CD4-positive, alpha-beta T cell treated with Interleukin-4 for 4 hours (primary cell): ENCODE measurements around the gene DCC.

Experiments used
- DNase-seq: peaks from one replicate; pipeline ENCODE4 v3.0.0-alpha.2; 2020

The DCC gene

GRCh38 chr18:53268455-53268854, 928.5 kb downstream of the DCC start:
- DNase-seq: no peak

GRCh38 chr18:53281406-53281805, 941.4 kb downstream of the DCC start:
- no peak for DNase-seq

GRCh38 chr18:53283708-53284107, 943.7 kb downstream of the DCC start:
- no peak for DNase-seq

- DNase-seq: no peak
These were observed 965.5 kb downstream of the DCC start for GRCh38 chr18:53305461-53305860.

GRCh38 chr18:53319628-53320027, 979.6 kb downstream of the DCC start:
- no peak for DNase-seq

DNA sequence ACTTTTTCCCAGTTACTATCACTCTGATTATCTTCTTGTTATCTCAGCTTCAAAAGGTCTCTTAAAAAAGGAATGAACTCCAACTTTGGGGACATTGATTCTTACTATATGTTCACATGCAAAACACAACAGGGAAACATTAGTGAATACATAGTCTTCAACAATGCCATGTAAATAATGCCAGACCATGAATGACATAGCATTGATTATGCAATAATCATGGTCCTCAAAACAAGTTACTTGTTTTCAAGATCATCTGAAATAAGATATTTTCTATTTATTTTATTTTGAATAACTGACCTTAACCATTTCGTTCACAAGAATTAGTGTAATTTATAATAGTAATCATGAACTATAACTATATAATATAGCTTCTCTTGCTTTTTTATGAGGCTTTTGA, 982.2 kb downstream of the DCC start:
- no peak for DNase-seq

DNA sequence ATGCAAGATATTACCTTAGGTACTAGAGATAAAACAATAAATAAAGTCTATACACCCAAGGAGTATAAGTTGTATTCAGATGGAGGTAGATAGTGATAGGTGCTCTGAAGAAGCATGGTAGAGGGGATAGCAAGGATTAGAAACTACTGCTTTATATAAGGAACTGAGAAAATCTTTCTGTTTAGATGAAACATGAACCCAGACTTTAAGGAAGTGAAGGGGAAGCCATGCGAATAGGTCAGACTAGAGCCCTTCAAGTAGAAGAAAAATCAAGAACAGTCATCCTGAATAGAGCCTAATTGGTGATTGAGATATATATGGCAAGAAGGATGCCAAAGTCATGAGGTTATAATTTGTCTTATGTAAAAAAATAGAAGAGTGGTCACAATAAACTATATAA, 984.4 kb downstream of the DCC start:
- no peak for DNase-seq

GRCh38 chr18:53360501-53361443, 1020.8 kb downstream of the DCC start:
- no peak for DNase-seq

DNA sequence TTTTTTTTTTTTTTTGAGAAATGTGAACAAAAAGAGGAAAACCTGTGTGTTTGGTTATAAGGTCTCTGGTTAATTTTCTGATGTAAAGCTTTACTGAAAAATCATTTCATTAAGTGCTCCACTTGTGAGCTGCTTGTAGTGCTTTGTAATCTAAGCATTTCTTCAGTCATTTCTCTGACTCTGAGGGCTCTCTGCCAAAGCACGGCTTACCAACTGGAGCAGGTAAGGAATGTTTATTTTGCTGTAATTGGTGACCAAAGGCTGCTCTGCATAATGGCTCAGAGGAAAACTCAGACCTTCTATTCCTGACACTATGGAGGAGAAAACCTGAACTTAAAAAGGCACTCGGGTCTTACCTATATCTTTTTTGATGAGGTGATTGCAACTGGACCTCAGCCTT, 1035.6 kb downstream of the DCC start:
- DNase-seq: no peak

- DNase-seq: no peak
These were observed 1040.2 kb downstream of the DCC start for GRCh38 chr18:53380063-53380639.

GRCh38 chr18:53382870-53383269, 1042.9 kb downstream of the DCC start:
- no peak for DNase-seq

DNA sequence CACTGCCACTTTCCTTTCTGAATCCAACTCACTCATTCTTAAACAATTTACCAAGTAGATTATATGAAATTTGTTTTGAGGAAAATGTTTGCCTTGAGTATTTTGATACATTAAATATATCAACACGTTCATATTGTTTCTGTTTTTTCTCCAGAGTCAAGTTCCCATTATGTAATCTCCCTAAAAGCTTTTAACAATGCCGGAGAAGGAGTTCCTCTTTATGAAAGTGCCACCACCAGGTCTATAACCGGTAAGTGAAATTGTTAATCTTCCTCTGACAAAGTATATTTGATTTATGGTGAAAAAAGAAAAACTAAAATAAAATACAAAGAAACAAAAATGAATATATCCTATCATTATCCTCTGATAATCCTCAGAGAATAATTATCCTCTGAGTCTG, 1045.9 kb downstream of the DCC start:
- no peak for DNase-seq

- no peak for DNase-seq
These were observed 1047.6 kb downstream of the DCC start for GRCh38 chr18:53387581-53387980.

- no peak for DNase-seq
These were observed 1062.7 kb downstream of the DCC start for GRCh38 chr18:53402670-53403069.

DNA sequence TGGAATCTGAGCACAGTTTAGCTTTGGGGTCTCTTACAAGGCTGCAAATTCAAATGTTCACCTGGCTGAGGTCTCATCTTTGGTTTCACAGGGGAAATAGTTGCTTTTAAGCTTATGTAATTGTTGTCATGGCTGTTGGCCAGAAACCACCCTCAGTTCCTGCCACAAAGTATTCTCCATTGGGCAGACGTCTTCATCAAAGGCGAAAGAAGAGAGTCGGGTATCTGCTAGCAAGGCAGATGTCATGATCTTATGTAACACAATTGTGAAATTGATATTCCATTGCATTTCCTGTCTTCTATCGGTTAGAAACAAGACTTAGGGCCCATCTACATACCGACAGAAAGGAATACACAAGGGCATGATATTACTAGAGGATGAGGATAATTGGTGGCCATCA, 1068.3 kb downstream of the DCC start:
- DNase-seq: no peak

GRCh38 chr18:53411511-53411910, 1071.5 kb downstream of the DCC start:
- no peak for DNase-seq

GRCh38 chr18:53417003-53417402, 1077.0 kb downstream of the DCC start:
- DNase-seq: no peak

GRCh38 chr18:53421869-53422268, 1081.9 kb downstream of the DCC start:
- DNase-seq: no peak

DNA sequence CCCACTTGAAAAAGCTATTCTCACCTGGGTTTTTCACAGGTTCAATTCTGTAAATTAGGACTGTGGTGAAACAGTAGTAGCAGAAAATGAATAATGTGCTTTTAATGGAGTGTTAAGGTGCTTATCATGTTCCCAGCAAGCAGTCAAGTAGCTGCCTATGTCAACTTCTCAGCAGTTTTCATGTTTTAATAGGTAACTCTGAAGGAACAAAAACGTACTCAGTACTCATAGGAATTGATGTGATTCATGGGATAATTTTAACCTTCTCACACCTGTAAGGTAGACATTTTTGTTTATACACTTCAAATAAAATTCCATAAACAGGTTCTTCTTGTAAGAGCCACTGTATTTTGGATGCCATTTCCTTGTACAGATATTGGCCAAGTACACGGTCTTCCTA, 1082.9 kb downstream of the DCC start:
- no peak for DNase-seq

GRCh38 chr18:53426666-53427184, 1086.7 kb downstream of the DCC start:
- no peak for DNase-seq

GRCh38 chr18:53441761-53442414, 1101.9 kb downstream of the DCC start:
- DNase-seq: no peak

GRCh38 chr18:53442415-53442783, 1102.4 kb downstream of the DCC start:
- no peak for DNase-seq

- no peak for DNase-seq
These were observed 1103.3 kb downstream of the DCC start for GRCh38 chr18:53443336-53443735.

- DNase-seq: no peak
These were observed 1103.8 kb downstream of the DCC start for GRCh38 chr18:53443831-53444230.
